IMR-90 (cell line): Measurements from ENCODE around the gene MYRFL. TPM values are rescaled to one million over a fixed set of nuclear protein-coding genes. Genes with fewer than 3 reads are reported as not detected.

Source experiments
- ATAC-seq: fragments of 200-7000 bp; cut with Tn5 transposase; 2 replicates; pipeline ENCODE4 v1.9.1; 2020; ENCODE audit warnings: low read depth, mild to moderate bottlenecking, moderate library complexity
- BruUV-seq: library from RNA; stranded (reverse); fragments of 400-500 nt; replicated peaks from 2 replicates; lab custom pipeline; 2021; lab: Mats Ljungman, UMichigan
- CTCF ChIA-PET: fragments of 300-600 bp; formaldehyde crosslinking; extraction: SDS; loops from one replicate; lab custom pipeline; 2021; ENCODE audit warnings: antibody characterized with exemption; lab: Yijun Ruan, JAX
- POLR2A ChIA-PET: fragments of 300-600 bp; sonication (Branson Sonifier 250); formaldehyde crosslinking; loops from one replicate; lab custom pipeline; 2022; ENCODE audit warnings: antibody characterized with exemption; ENCODE audit not compliant: unreplicated experiment; lab: Charles Lee
- DNase-seq: peaks from one replicate; pipeline ENCODE4 v3.0.0; 2013
- H2AFZ ChIP-seq: replicated peaks from 2 replicates; pipeline ENCODE3; 2013; ENCODE audit warnings: low read length, mild to moderate bottlenecking; ENCODE audit not compliant: poor library complexity
- H2AK5ac ChIP-seq: 2 replicates; pipeline ENCODE4 v1.6.1; 2013; ENCODE audit warnings: low read depth, low read length, inconsistent platforms
- H2AK9ac ChIP-seq: replicated peaks from 2 replicates; pipeline ENCODE3; 2013; ENCODE audit warnings: mild to moderate bottlenecking, low read depth, low read length, moderate library complexity; ENCODE audit not compliant: poor library complexity
- H2BK120ac ChIP-seq: 2 replicates; pipeline ENCODE4 v1.6.1; 2013; ENCODE audit warnings: low read depth, low read length, inconsistent platforms
- H2BK15ac ChIP-seq: 3 replicates; pipeline ENCODE4 v1.6.1; 2013; ENCODE audit warnings: low read depth, low read length, inconsistent platforms
- H2BK20ac ChIP-seq: 2 replicates; pipeline ENCODE4 v1.6.1; 2013; ENCODE audit warnings: low read depth, mild to moderate bottlenecking, inconsistent platforms, low read length, moderate library complexity
- H2BK5ac ChIP-seq: 2 replicates; pipeline ENCODE4 v1.6.1; 2013; ENCODE audit warnings: mild to moderate bottlenecking, low read depth, low read length, inconsistent platforms; ENCODE audit not compliant: poor library complexity, severe bottlenecking
- H3K14ac ChIP-seq: replicated peaks from 2 replicates; pipeline ENCODE4 v1.6.1; 2013; ENCODE audit warnings: low read depth, low read length, inconsistent platforms
- H3K18ac ChIP-seq: 2 replicates; pipeline ENCODE4 v1.6.1; 2013; ENCODE audit warnings: low read depth, low read length, control low read depth
- H3K23ac ChIP-seq: 2 replicates; pipeline ENCODE4 v1.6.1; 2013; ENCODE audit warnings: low read depth, low read length, inconsistent platforms
- H3K27ac ChIP-seq: 2 replicates; pipeline ENCODE4 v1.5.1; 2013; ENCODE audit warnings: mild to moderate bottlenecking, control low read depth, low read length; ENCODE audit not compliant: insufficient read depth
- H3K27me3 ChIP-seq: 2 replicates; pipeline ENCODE4 v1.6.1; 2013; ENCODE audit warnings: low read length; ENCODE audit not compliant: control insufficient read depth, insufficient read depth
- H3K36me3 ChIP-seq: 2 replicates; pipeline ENCODE4 v1.6.1; 2013; ENCODE audit warnings: low read length, mixed read lengths; ENCODE audit not compliant: control insufficient read depth, insufficient read depth
- H3K4ac ChIP-seq: 2 replicates; pipeline ENCODE4 v1.6.1; 2013; ENCODE audit warnings: low read depth, low read length, inconsistent platforms
- H3K4me1 ChIP-seq: 2 replicates; pipeline ENCODE4 v1.6.1; 2013; ENCODE audit warnings: low read length, mixed read lengths; ENCODE audit not compliant: control insufficient read depth, insufficient read depth
- H3K4me2 ChIP-seq: 2 replicates; pipeline ENCODE4 v1.6.1; 2013; ENCODE audit warnings: low read depth, mild to moderate bottlenecking, control low read depth, low read length, moderate library complexity
- H3K4me3 ChIP-seq: 2 replicates; pipeline ENCODE4 v1.5.1; 2013; ENCODE audit warnings: low read depth, mild to moderate bottlenecking, control low read depth, low read length, moderate library complexity; ENCODE audit not compliant: insufficient read depth
- H3K56ac ChIP-seq: 2 replicates; pipeline ENCODE4 v1.6.1; 2013; ENCODE audit warnings: low read length, inconsistent platforms; ENCODE audit not compliant: insufficient read depth; ENCODE audit errors: extremely low read depth
- H3K79me1 ChIP-seq, 2 experiments: 2 replicates each; pipeline ENCODE4 v1.6.1; 2013; ENCODE audit warnings: low read length in 2 of 2, inconsistent platforms in 1 of 2, low read depth in 1 of 2
- H3K9ac ChIP-seq: 2 replicates; pipeline ENCODE4 v1.6.1; 2013; ENCODE audit warnings: low read depth, low read length, control low read depth
- H3K9me1 ChIP-seq: 2 replicates; pipeline ENCODE4 v1.6.1; 2013; ENCODE audit warnings: low read length, inconsistent platforms; ENCODE audit not compliant: insufficient read depth
- H3K9me3 ChIP-seq: 2 replicates; pipeline ENCODE4 v1.6.1; 2013; ENCODE audit warnings: low read length; ENCODE audit not compliant: control insufficient read depth, insufficient read depth
- H4K20me1 ChIP-seq: 2 replicates; pipeline ENCODE4 v1.6.1; 2013; ENCODE audit warnings: low read length, inconsistent platforms; ENCODE audit not compliant: insufficient read depth
- H4K5ac ChIP-seq: 2 replicates; pipeline ENCODE4 v1.6.1; 2013; ENCODE audit warnings: mild to moderate bottlenecking, low read depth, low read length, control low read depth
- H4K8ac ChIP-seq, 2 experiments: 2 replicates each; pipeline ENCODE4 v1.6.1; 2013; ENCODE audit warnings: low read depth in 2 of 2, low read length in 2 of 2, control low read depth in 1 of 2, inconsistent platforms in 1 of 2
- H4K91ac ChIP-seq: 2 replicates; pipeline ENCODE4 v1.6.1; 2013; ENCODE audit warnings: low read depth, low read length, inconsistent platforms; ENCODE audit not compliant: insufficient read depth
- CEBPB ChIP-seq: IDR thresholded peaks from 2 replicates; pipeline ENCODE4 v1.6.1; 2012; ENCODE audit warnings: low read depth, low read length, improper control_type of control experiment
- MAFK ChIP-seq: IDR thresholded peaks from 2 replicates; pipeline ENCODE4 v1.6.1; 2012; ENCODE audit warnings: low read depth, low read length, improper control_type of control experiment
- MAZ ChIP-seq: IDR thresholded peaks from 2 replicates; pipeline ENCODE4 v1.6.1; 2012; ENCODE audit warnings: low read depth, mild to moderate bottlenecking, low read length, improper control_type of control experiment, moderate library complexity, borderline replicate concordance
- MXI1 ChIP-seq: IDR thresholded peaks from 2 replicates; pipeline ENCODE4 v1.6.1; 2012; ENCODE audit warnings: low read depth, mild to moderate bottlenecking, low read length, moderate library complexity, borderline replicate concordance
- NFE2L2 ChIP-seq: fragments of 150-350 bp; IDR thresholded peaks from 2 replicates; pipeline ENCODE4 v1.6.1; 2016; ENCODE audit warnings: low read depth, mild to moderate bottlenecking, low read length
- RAD21 ChIP-seq: IDR thresholded peaks from 2 replicates; pipeline ENCODE4 v1.6.1; 2012; ENCODE audit warnings: low read length, improper control_type of control experiment
- RFX5 ChIP-seq: IDR thresholded peaks from 2 replicates; pipeline ENCODE4 v1.8.0; 2012; ENCODE audit warnings: low read depth, mild to moderate bottlenecking, low read length, moderate library complexity
- SMC3 ChIP-seq: fragments of 150-350 bp; IDR thresholded peaks from 2 replicates; pipeline ENCODE4 v1.6.1; 2016; ENCODE audit warnings: low read depth, mild to moderate bottlenecking, antibody characterized with exemption, low read length, moderate library complexity
- WGBS, 2 experiments: methylation state at CpG; one replicate each; pipeline versions ENCODE4 v1.1.5 to v1.1.7; 2013; ENCODE audit warnings: missing lambda C conversion rate in 2 of 2; ENCODE audit not compliant: insufficient read length in 1 of 2; ENCODE audit errors: extremely low coverage in 2 of 2; 5-methylcytosine and 5-hydroxymethylcytosine counted together
- dilution Hi-C: fragments of 300-500 bp; cut with HindIII; formaldehyde crosslinking; loops from one replicate; pipeline ENCODE4 v1.14.3; 2018; ENCODE audit warnings: low sequenced_read_pairs; ENCODE audit not compliant: unreplicated experiment
- in situ Hi-C: fragments of 300-500 bp; cut with MboI; formaldehyde crosslinking; loops from 3 replicates; pipeline ENCODE4 v1.14.3; 2019; ENCODE audit warnings: low sequenced_read_pairs, inconsistent platforms, mixed read lengths
- intact Hi-C: fragments of 100-400 bp; cut with micrococcal nuclease; formaldehyde crosslinking; loops from 2 replicates; pipeline ENCODE4 v1.10.0; 2022
- polyA plus RNA-seq, 3 experiments: library from polyadenylated mRNA; depleted of rRNA; stranded (reverse); fragments of >200 nt; gene quantifications; 2 replicates each; pipeline ENCODE4 v1.2.3, GENCODE V29; 2012; ENCODE audit warnings: low replicate concordance in 1 of 3
- total RNA-seq: library from RNA; depleted of rRNA; stranded (reverse); fragments of >200 nt; gene quantifications from 2 replicates; pipeline ENCODE4 v1.2.3, GENCODE V29; 2012
- TF ChIP-seq, protein P1 (sequence below): conservative IDR thresholded peaks from 2 replicates; pipeline ENCODE4 v1.5.1; 2012; ENCODE audit warnings: mild to moderate bottlenecking, low read depth, low read length, improper control_type of control experiment
- TF ChIP-seq, protein P2 (sequence below): fragments of 150-350 bp; IDR thresholded peaks from 2 replicates; pipeline ENCODE4 v1.6.1; 2017; ENCODE audit warnings: mild to moderate bottlenecking, antibody characterized with exemption, low read length, low read depth

Gene MYRFL
- total and polyA plus RNA-seq, 2 of the 4 experiments (the other 2 are of a cell fraction) = not detected

GRCh38 chr12:69929125-69929524, 104.1 kb downstream of the MYRFL start:
- no peak overlapping the region for H3K14ac ChIP-seq
- H3K9me1 ChIP-seq = no peaks in the 10 kb centered on the region
- H3K36me3 ChIP-seq = no peaks in the 10 kb centered on the region
- no peak overlapping the region for H2BK20ac ChIP-seq
- no peak overlapping the region for H4K8ac ChIP-seq
- TF ChIP-seq MAZ (no peak), RAD21 (no peak), NFE2L2 (no peak), RFX5 (no peak), SMC3 (no peak), CEBPB (no peak), MAFK (no peak), MXI1 (no peak)
- TF ChIP-seq, protein P1, sequence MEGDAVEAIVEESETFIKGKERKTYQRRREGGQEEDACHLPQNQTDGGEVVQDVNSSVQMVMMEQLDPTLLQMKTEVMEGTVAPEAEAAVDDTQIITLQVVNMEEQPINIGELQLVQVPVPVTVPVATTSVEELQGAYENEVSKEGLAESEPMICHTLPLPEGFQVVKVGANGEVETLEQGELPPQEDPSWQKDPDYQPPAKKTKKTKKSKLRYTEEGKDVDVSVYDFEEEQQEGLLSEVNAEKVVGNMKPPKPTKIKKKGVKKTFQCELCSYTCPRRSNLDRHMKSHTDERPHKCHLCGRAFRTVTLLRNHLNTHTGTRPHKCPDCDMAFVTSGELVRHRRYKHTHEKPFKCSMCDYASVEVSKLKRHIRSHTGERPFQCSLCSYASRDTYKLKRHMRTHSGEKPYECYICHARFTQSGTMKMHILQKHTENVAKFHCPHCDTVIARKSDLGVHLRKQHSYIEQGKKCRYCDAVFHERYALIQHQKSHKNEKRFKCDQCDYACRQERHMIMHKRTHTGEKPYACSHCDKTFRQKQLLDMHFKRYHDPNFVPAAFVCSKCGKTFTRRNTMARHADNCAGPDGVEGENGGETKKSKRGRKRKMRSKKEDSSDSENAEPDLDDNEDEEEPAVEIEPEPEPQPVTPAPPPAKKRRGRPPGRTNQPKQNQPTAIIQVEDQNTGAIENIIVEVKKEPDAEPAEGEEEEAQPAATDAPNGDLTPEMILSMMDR = no peak
- TF ChIP-seq, protein P2, sequence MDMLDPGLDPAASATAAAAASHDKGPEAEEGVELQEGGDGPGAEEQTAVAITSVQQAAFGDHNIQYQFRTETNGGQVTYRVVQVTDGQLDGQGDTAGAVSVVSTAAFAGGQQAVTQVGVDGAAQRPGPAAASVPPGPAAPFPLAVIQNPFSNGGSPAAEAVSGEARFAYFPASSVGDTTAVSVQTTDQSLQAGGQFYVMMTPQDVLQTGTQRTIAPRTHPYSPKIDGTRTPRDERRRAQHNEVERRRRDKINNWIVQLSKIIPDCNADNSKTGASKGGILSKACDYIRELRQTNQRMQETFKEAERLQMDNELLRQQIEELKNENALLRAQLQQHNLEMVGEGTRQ = no peak
- ChIA-PET POLR2A (no interaction called here), CTCF (interaction anchor here (0.6 kb wide), 1 partner anchor 14 kb away, joined by 3 read pairs; no protein-coding TSS in a partner anchor)
- no peak overlapping the region for H3K4me2 ChIP-seq
- WGBS, 2 experiments = no CpG with 5 or more reads among the region's 2 CpGs
- H2AK5ac ChIP-seq = no peak overlapping the region
- no peak overlapping the region for H2BK120ac ChIP-seq
- H3K79me1 ChIP-seq = no peaks in the 10 kb centered on the region
- H2AFZ ChIP-seq = no peak overlapping the region
- in situ Hi-C loops = no loop called here
- no peak overlapping the region for H2AK9ac ChIP-seq
- no peak overlapping the region for H4K91ac ChIP-seq
- ATAC-seq = no peak
- dilution Hi-C loops = no loop called here
- H3K23ac ChIP-seq = no peak overlapping the region
- no peak overlapping the region for H3K56ac ChIP-seq
- H4K20me1 ChIP-seq = no peaks in the 10 kb centered on the region
- no peak overlapping the region for H2BK15ac ChIP-seq
- H3K18ac ChIP-seq = no peak overlapping the region
- no peak overlapping the region for H3K4me3 ChIP-seq
- intact Hi-C loops = no loop called here
- no peak overlapping the region for H3K9ac ChIP-seq
- H3K4ac ChIP-seq = no peak overlapping the region
- H3K4me1 ChIP-seq = no peaks in the 10 kb centered on the region
- no peak overlapping the region for H3K27ac ChIP-seq
- no peaks in the 10 kb centered on the region for H3K9me3 ChIP-seq
- no peak overlapping the region for H4K5ac ChIP-seq
- DNase-seq = no peak
- no peaks in the 10 kb centered on the region for H3K27me3 ChIP-seq
- H2BK5ac ChIP-seq = no peak overlapping the region
- BruUV-seq = no TSS peak
